K562 (cell line): ENCODE data around the gene CCDC167. TPM values are rescaled to one million over a fixed set of nuclear protein-coding genes. Genes with fewer than 3 reads are reported as not detected.

ENCODE experiments used
- ATAC-seq: fragments of 200-7000 bp; cut with Tn5 transposase; 3 replicates; pipeline ENCODE4 v1.9.1; 2020; ENCODE audit warnings: moderate library complexity
- BruUV-seq: library from RNA; stranded (reverse); fragments of 400-500 nt; replicated peaks from 2 replicates; lab custom pipeline; 2021; lab: Mats Ljungman, UMichigan
- CTCF ChIA-PET: fragments of 300-600 bp; formaldehyde crosslinking; extraction: SDS; loops from one replicate; lab custom pipeline; 2021; ENCODE audit warnings: low intra/inter-chr PET ratio; lab: Yijun Ruan, JAX
- POLR2A ChIA-PET: fragments of 300-600, 350-650 bp; sonication (Branson Sonifier 250); formaldehyde crosslinking; extraction: SDS; loops from one replicate; lab custom pipeline; 2021; ENCODE audit warnings: antibody characterized with exemption, inconsistent platforms; lab: Yijun Ruan, JAX
- DNase-seq, 4 experiments: peaks; one replicate each; pipeline versions ENCODE4 v3.0.0 to v3.0.0-alpha.2; 2011 to 2018; ENCODE audit warnings: low spot score in 3 of 4, mixed read lengths in 3 of 4; ENCODE audit errors: extremely low read depth in 1 of 4
- FAIRE-seq: peaks from 2 replicates; lab custom pipeline; 2011; peaks lifted over from hg19 to GRCh38; lab: Jason Lieb, UNC
- H2AFZ ChIP-seq: 2 replicates; pipeline ENCODE4 v1.6.0; 2011; ENCODE audit warnings: low read depth, low read length, control low read depth, inconsistent platforms
- H3K27ac ChIP-seq: fragments of 200-600 bp; 3 replicates; pipeline ENCODE4 v1.8.0; 2011; ENCODE audit warnings: low read depth, mild to moderate bottlenecking, control low read depth, inconsistent platforms, low read length, moderate library complexity, mixed read lengths; ENCODE audit errors: extremely low read depth
- H3K27me3 ChIP-seq, 2 experiments: fragments of 300-600 bp in 1 of 2; 2 replicates in 1 of 2; 3 replicates in 1 of 2; pipeline versions ENCODE4 v1.6.0 to v1.8.0; 2011; ENCODE audit warnings: inconsistent platforms in 2 of 2, low read length in 2 of 2, mild to moderate bottlenecking in 1 of 2, mixed read lengths in 1 of 2, moderate library complexity in 1 of 2; ENCODE audit not compliant: control insufficient read depth in 2 of 2, insufficient read depth in 2 of 2
- H3K36me3 ChIP-seq: fragments of 300-600 bp; 3 replicates; pipeline ENCODE4 v1.8.0; 2011; ENCODE audit warnings: mild to moderate bottlenecking, low read length, inconsistent platforms; ENCODE audit not compliant: control insufficient read depth, insufficient read depth
- H3K4me1 ChIP-seq, 2 experiments: fragments of 200-600 bp in 1 of 2; replicated peaks in 1 of 2; 2 replicates in 1 of 2; 3 replicates in 1 of 2; pipeline versions ENCODE4 v1.5.1 to v1.8.0; 2011; ENCODE audit warnings: inconsistent platforms in 2 of 2, low read length in 2 of 2, mild to moderate bottlenecking in 1 of 2, mixed read lengths in 1 of 2, moderate library complexity in 1 of 2; ENCODE audit not compliant: control insufficient read depth in 2 of 2, insufficient read depth in 2 of 2
- H3K4me2 ChIP-seq: 2 replicates; pipeline ENCODE4 v1.6.1; 2011; ENCODE audit warnings: low read length, control low read depth, inconsistent platforms, mixed read lengths; ENCODE audit not compliant: insufficient read depth
- H3K4me3 ChIP-seq: fragments of 200-600 bp; sonication (generic), shearing (Covaris generic); 2 replicates; pipeline ENCODE4 v1.5.1; 2016; ENCODE audit warnings: control low read depth, inconsistent platforms
- H3K79me2 ChIP-seq: fragments of 200-600 bp; 3 replicates; pipeline ENCODE4 v1.8.0; 2011; ENCODE audit warnings: low read length, inconsistent platforms; ENCODE audit not compliant: control insufficient read depth, insufficient read depth
- H3K9ac ChIP-seq, 2 experiments: 2 replicates each; pipeline versions ENCODE4 v1.6.0 to v1.6.1; 2011; ENCODE audit warnings: low read depth in 2 of 2, low read length in 2 of 2, control low read depth in 1 of 2, inconsistent platforms in 1 of 2, mild to moderate bottlenecking in 1 of 2, mixed read lengths in 1 of 2; ENCODE audit not compliant: insufficient read depth in 1 of 2
- H3K9me1 ChIP-seq: one replicate; pipeline ENCODE4 v1.6.0; 2011; ENCODE audit warnings: inconsistent platforms, mild to moderate bottlenecking, low read length, moderate library complexity; ENCODE audit not compliant: control insufficient read depth, insufficient read depth
- H3K9me3 ChIP-seq: replicated peaks from 2 replicates; pipeline ENCODE4 v1.5.1; 2011; ENCODE audit warnings: low read depth, low read length, inconsistent platforms; ENCODE audit not compliant: control insufficient read depth, insufficient read depth
- H4K20me1 ChIP-seq: replicated peaks from 2 replicates; pipeline ENCODE4 v1.6.1; 2011; ENCODE audit warnings: low read length, inconsistent platforms, mixed read lengths; ENCODE audit not compliant: control insufficient read depth, insufficient read depth
- ELF1 ChIP-seq: fragments of 200-800 bp; sonication (Bioruptor generic); IDR thresholded peaks from 2 replicates; pipeline ENCODE4 v1.6.1; 2016; ENCODE audit warnings: missing genetic modification characterization, missing compliant biosample characterization
- FOSL1 ChIP-seq: fragments of 200-800 bp; sonication (Bioruptor generic); conservative IDR thresholded peaks from 2 replicates; pipeline ENCODE4 v1.6.1; 2016; ENCODE audit warnings: missing genetic modification characterization, missing compliant biosample characterization
- GABPB1 ChIP-seq: sonication (generic); formaldehyde crosslinking; IDR thresholded peaks from 2 replicates; pipeline ENCODE4 v1.8.0; 2022; ENCODE audit warnings: mild to moderate bottlenecking, missing genetic modification reagents
- MTA1 ChIP-seq: fragments of 450-650 bp; IDR thresholded peaks from 2 replicates; pipeline ENCODE4 v1.6.1; 2017; ENCODE audit warnings: borderline replicate concordance
- MXI1 ChIP-seq: IDR thresholded peaks from 2 replicates; pipeline ENCODE4 v1.6.1; 2011; ENCODE audit warnings: low read depth, mild to moderate bottlenecking, improper control_type of control experiment, low read length
- SMC3 ChIP-seq: conservative IDR thresholded peaks from 2 replicates; pipeline ENCODE4 v1.6.1; 2011; ENCODE audit warnings: low read depth, low read length, improper control_type of control experiment; ENCODE audit not compliant: insufficient read depth
- TBL1XR1 ChIP-seq, 2 experiments: IDR thresholded peaks; 2 replicates each; pipeline ENCODE4 v1.6.1; 2012; ENCODE audit warnings: improper control_type of control experiment in 2 of 2, low read length in 2 of 2, mild to moderate bottlenecking in 1 of 2
- TRIM24 ChIP-seq, 2 experiments: fragments of 450-650 bp; IDR thresholded peaks; 2 replicates each; pipeline ENCODE4 v1.6.1; 2016
- ZNF778 ChIP-seq: fragments of 450-650 bp; formaldehyde crosslinking; IDR thresholded peaks from 2 replicates; pipeline ENCODE4 v1.4.0; 2020; ENCODE audit warnings: mild to moderate bottlenecking, moderate library complexity
- WGBS: fragments of 100-300 bp; shearing (Covaris generic); methylation state at CpG from one replicate; pipeline ENCODE4 v1.1.6; 2016; ENCODE audit warnings: low coverage, mixed read lengths; ENCODE audit not compliant: insufficient coverage; ENCODE audit errors: missing lambda C conversion rate; 5-methylcytosine and 5-hydroxymethylcytosine counted together
- in situ Hi-C: fragments of 300-500 bp; cut with MboI; formaldehyde crosslinking; loops from 4 replicates; pipeline ENCODE4 v1.15.0; 2018; ENCODE audit warnings: inconsistent platforms, mixed read lengths
- intact Hi-C: fragments of 100-400 bp; cut with micrococcal nuclease; formaldehyde crosslinking; loops from 2 replicates; pipeline ENCODE4 v1.14.2; 2022
- polyA plus RNA-seq, 8 experiments: library from polyadenylated mRNA; depleted of rRNA in 4 of 8; stranded (reverse) in 5 of 8; unstranded in 3 of 8; fragments of >200 nt; fragmentation: Nextera tagmentation in 2 of 8; fragmentation: Illumina TruSeq in 1 of 8; extraction: Ambion mirVana in 2 of 8; extraction: Trizol in 1 of 8; gene quantifications; 2 replicates each; pipeline versions ENCODE4 v1.2.1 to v1.2.3, GENCODE V29; 2011 to 2014; ENCODE audit warnings: inconsistent platforms in 1 of 8, missing spikeins in 1 of 8
- total RNA-seq, 7 experiments: library from RNA; depleted of rRNA in 6 of 7; stranded (reverse); fragments of >200 nt in 6 of 7; fragmentation: Illumina TruSeq in 2 of 7; extraction: Trizol in 2 of 7; gene quantifications; 2 replicates each; pipeline versions ENCODE4 v1.2.1 to v1.2.3, GENCODE V29; 2011 to 2021; ENCODE audit warnings: low replicate concordance in 1 of 7
- TF ChIP-seq, protein P1 (sequence below), 3 experiments: fragments of 200-800 bp in 1 of 3; sonication (Bioruptor generic) in 1 of 3; sonication (generic) in 1 of 3; formaldehyde crosslinking in 1 of 3; IDR thresholded peaks; 2 replicates each; pipeline versions ENCODE4 v1.6.1 to v1.8.0; 2016 to 2022; ENCODE audit warnings: mild to moderate bottlenecking in 2 of 3, missing compliant biosample characterization in 2 of 3, missing genetic modification characterization in 2 of 3, missing genetic modification reagents in 1 of 3
- TF ChIP-seq, protein P2 (sequence below): fragments of 200-400 bp; formaldehyde crosslinking; IDR thresholded peaks from 2 replicates; pipeline ENCODE4 v1.6.1; 2017; ENCODE audit warnings: mild to moderate bottlenecking, low read depth, low read length, moderate library complexity
- TF ChIP-seq, protein P3 (sequence below), 3 experiments: IDR thresholded peaks in 2 of 3; conservative IDR thresholded peaks in 1 of 3; 2 replicates each; pipeline ENCODE4 v1.5.1; 2011 to 2012; ENCODE audit warnings: low read length in 3 of 3, mild to moderate bottlenecking in 3 of 3, control low read depth in 2 of 3, improper control_type of control experiment in 1 of 3, inconsistent platforms in 1 of 3, low read depth in 1 of 3, mixed read lengths in 1 of 3, moderate library complexity in 1 of 3; ENCODE audit not compliant: insufficient read depth in 2 of 3
- TF ChIP-seq, protein P4 (sequence below): fragments of 150-350 bp; conservative IDR thresholded peaks from 2 replicates; pipeline ENCODE4 v1.6.1; 2014; ENCODE audit warnings: low read length

The CCDC167 gene
- total and polyA plus RNA-seq, 9 of the 15 experiments (the other 6 are each of a cell fraction or from before 2014, with no cell fraction given) = 26.0 to 114 (median 45.2) TPM

DNA sequence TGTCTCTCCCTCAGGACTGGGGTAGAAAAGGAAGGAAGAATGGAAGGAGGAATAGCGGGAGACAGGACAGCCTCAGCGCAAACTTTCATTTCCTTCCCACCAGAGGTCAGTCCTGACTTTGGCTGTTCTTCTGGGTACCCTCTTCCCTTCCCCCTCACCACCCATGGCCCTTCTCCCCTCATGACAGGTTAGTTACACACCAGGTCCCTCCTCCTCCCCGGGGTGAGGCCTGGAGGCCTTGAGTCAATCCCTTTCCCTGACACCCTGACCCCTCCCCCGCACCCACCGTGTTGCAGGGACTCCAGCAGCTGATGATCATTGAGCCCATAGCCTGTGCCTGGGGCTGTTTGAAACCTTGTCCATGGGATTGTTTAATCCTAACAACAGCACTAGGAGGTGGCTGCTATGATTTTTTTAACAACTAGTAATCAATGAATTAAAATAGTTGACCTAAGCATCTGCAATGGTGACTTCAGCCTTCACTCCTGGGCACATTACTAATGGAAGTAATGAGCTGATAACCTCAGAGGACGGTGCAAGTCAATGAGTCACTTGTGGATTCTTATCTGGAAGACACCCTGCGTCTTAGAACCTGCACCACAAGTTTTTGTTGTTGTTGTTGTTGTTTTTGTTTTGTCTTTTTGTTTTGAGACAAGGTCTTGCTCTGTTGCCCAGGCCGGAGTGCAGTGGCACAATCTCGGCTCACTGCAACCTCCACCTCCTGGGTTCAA, 46.6 kb upstream of the CCDC167 start:
- in situ Hi-C loops = no loop called here
- POLR2A ChIA-PET = interaction anchor here (0.6 to 2.7 kb wide), 7 partner anchors 10 to 130 kb away, joined by 3 to 15 read pairs (median 3); no protein-coding TSS in a partner anchor
- TF ChIP-seq, protein P1, sequence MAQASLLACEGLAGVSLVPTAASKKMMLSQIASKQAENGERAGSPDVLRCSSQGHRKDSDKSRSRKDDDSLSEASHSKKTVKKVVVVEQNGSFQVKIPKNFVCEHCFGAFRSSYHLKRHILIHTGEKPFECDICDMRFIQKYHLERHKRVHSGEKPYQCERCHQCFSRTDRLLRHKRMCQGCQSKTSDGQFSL (CRISPR knock-in tag; IDR thresholded peaks at IDR 0.05) = no peak
- TF ChIP-seq, protein P1 (tag; IDR thresholded peaks at IDR 0.05) = no peak
- TF ChIP-seq TBL1XR1 (IDR thresholded peaks at IDR 0.05; ENCODE audit: low read length in 2 of 2) = no peak
- TF ChIP-seq FOSL1 (tag) = peak; percentile 59; the same call in 1 of the 2 replicates
- no peak for TF ChIP-seq SMC3
- no peak for TF ChIP-seq MTA1
- TF ChIP-seq, protein P2, sequence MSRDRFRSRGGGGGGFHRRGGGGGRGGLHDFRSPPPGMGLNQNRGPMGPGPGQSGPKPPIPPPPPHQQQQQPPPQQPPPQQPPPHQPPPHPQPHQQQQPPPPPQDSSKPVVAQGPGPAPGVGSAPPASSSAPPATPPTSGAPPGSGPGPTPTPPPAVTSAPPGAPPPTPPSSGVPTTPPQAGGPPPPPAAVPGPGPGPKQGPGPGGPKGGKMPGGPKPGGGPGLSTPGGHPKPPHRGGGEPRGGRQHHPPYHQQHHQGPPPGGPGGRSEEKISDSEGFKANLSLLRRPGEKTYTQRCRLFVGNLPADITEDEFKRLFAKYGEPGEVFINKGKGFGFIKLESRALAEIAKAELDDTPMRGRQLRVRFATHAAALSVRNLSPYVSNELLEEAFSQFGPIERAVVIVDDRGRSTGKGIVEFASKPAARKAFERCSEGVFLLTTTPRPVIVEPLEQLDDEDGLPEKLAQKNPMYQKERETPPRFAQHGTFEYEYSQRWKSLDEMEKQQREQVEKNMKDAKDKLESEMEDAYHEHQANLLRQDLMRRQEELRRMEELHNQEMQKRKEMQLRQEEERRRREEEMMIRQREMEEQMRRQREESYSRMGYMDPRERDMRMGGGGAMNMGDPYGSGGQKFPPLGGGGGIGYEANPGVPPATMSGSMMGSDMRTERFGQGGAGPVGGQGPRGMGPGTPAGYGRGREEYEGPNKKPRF = no peak
- TF ChIP-seq ELF1 (tag) = no peak
- no peak for TF ChIP-seq MXI1
- TF ChIP-seq, protein P3, sequence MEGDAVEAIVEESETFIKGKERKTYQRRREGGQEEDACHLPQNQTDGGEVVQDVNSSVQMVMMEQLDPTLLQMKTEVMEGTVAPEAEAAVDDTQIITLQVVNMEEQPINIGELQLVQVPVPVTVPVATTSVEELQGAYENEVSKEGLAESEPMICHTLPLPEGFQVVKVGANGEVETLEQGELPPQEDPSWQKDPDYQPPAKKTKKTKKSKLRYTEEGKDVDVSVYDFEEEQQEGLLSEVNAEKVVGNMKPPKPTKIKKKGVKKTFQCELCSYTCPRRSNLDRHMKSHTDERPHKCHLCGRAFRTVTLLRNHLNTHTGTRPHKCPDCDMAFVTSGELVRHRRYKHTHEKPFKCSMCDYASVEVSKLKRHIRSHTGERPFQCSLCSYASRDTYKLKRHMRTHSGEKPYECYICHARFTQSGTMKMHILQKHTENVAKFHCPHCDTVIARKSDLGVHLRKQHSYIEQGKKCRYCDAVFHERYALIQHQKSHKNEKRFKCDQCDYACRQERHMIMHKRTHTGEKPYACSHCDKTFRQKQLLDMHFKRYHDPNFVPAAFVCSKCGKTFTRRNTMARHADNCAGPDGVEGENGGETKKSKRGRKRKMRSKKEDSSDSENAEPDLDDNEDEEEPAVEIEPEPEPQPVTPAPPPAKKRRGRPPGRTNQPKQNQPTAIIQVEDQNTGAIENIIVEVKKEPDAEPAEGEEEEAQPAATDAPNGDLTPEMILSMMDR (IDR thresholded peaks at IDR 0.05 in 2 of 3, conservative IDR thresholded peaks at IDR 0.05 in 1 of 3; ENCODE audit: insufficient read depth in 2 of 3, low read depth in 1 of 3, low read length in 3 of 3) = 0 out of 6 replicates have a peak, but pooled peaks of 1 of the 3 experiments have one; percentile 3
- TF ChIP-seq, protein P4, sequence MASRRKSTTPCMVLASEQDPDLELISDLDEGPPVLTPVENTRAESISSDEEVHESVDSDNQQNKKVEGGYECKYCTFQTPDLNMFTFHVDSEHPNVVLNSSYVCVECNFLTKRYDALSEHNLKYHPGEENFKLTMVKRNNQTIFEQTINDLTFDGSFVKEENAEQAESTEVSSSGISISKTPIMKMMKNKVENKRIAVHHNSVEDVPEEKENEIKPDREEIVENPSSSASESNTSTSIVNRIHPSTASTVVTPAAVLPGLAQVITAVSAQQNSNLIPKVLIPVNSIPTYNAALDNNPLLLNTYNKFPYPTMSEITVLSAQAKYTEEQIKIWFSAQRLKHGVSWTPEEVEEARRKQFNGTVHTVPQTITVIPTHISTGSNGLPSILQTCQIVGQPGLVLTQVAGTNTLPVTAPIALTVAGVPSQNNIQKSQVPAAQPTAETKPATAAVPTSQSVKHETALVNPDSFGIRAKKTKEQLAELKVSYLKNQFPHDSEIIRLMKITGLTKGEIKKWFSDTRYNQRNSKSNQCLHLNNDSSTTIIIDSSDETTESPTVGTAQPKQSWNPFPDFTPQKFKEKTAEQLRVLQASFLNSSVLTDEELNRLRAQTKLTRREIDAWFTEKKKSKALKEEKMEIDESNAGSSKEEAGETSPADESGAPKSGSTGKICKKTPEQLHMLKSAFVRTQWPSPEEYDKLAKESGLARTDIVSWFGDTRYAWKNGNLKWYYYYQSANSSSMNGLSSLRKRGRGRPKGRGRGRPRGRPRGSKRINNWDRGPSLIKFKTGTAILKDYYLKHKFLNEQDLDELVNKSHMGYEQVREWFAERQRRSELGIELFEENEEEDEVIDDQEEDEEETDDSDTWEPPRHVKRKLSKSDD = no peak
- no peak for TF ChIP-seq TRIM24 (IDR thresholded peaks at IDR 0.05)
- TF ChIP-seq ZNF778 (CRISPR knock-in tag) = no peak
- no peak for TF ChIP-seq GABPB1

More for the DNA sequence above, 46.6 kb upstream of the CCDC167 start:
- H3K27ac ChIP-seq = no peak overlapping the region
- H3K4me1 ChIP-seq = no peaks in the 10 kb centered on the region
- 2% methylated on average over 9 of the region's 9 CpGs for WGBS
- H2AFZ ChIP-seq = no peak overlapping the region
- H3K36me3 ChIP-seq = no peaks in the 10 kb centered on the region
- H3K9me1 ChIP-seq = peaks cover 4% of the 10 kb centered on the region
- no peak overlapping the region for H3K9ac ChIP-seq
- H3K27me3 ChIP-seq = peaks cover 58 to 89% of the 10 kb centered on the region in 2 experiments
- CTCF ChIA-PET = no interaction called here
- ATAC-seq (peak; percentile 33), FAIRE-seq (no peak), DNase-seq (peak in 1 of 4 experiments; percentile 29)
- no peaks in the 10 kb centered on the region for H3K9me3 ChIP-seq
- BruUV-seq = no TSS peak
- intact Hi-C loops = no loop called here
- no peak overlapping the region for H3K4me3 ChIP-seq
- no peak overlapping the region for H3K4me2 ChIP-seq
- H4K20me1 ChIP-seq = peaks cover 9% of the 10 kb centered on the region; the same call in 1 of the 2 replicates
- H3K79me2 ChIP-seq = no peaks in the 10 kb centered on the region
